ENCODE data around the gene ANKRD44.

The ANKRD44 gene

DNA sequence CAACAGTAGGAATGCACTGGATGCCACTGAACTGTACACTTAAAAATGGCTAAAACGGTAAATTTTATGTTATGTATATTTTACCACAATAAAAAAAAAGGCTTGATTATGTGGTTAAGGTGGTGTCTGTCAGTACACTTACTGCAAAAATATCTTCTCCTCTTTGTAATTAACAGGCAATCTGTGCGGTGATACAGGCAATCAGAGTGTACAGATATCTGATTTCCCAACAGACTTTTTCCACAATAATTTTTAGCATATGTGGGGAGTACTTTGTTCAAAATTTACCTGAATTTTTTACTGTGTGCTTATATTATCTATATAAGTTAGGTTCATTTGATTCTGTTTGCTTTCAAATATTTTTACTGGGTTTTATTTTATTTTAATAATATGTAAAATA is 209.1 kb downstream of the ANKRD44 start:
- DNase-seq: no peak

DNA sequence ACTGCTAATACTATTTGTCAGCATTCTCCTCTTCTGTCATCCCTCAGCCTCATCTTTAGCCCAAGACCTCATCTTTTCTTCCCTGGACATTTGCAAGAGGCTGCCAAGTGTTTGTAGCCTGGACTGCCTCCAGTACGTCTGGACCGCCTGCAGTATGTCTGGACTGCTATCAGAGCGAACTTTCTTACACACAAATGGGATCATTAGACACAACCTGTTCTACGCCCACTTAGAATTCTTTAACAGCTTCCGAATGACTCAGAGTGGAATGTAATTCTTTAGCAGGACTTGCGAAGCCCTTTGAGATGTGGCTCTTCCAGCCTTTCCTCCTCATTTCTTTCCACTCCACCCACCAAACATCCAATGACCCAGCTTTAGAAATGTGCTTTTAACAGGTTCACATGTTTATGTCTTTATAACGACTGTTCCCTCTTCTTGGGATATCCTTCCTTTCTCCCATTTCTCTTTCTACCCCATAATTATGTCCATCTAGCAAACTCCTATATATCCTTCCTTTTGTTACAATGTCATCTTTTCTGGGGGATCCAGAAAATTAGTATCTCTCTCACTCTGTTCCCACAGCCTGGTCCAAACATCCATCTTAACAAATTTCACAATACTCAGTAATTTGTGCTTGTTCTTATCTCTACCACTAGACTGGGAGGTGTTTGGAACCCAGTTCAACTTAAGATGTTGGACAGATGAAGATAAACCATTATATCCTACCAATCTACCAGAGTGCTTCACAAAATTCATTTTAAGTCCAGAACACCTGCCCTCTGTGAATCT is 212.8 kb downstream of the ANKRD44 start:
- DNase-seq: no peak

DNA sequence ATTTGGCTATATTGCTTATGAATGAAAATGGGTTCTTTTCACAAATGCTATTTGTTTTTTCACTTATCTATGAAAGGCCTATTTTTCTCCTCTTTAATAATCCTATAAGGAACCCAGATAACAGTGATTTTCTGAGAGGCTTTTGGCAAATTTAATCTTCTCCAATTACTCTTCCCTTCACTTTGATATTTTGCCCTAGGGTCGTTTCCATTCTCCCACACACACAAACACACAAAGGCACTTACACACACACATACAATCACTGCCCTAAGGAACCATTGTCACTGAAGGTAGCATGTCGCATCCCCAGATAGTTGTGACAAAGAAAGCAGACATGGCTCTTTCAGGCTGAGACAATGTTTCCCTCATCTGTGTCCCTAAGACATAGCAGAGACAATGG is 213.9 kb downstream of the ANKRD44 start:
- no peak for DNase-seq

DNA sequence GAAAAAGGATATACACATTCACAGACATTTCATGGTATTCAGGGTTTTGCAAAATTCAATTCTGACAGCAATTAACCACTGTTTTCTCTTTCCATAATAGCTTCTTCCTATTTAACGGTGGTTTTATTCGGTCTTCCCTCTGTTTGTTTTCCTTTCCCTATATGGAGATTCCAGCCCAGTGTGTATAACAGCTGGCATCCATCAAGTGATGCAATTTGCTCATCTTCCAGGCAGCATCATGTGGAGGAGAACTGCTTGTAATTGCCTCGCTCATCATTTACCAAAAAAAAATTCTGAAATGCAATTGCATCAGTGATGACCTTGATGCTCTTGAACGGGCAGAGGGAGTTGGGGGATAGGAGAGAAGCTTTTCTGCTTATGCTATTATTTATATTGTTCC is 218.1 kb downstream of the ANKRD44 start:
- DNase-seq: peak; percentile 65

DNA sequence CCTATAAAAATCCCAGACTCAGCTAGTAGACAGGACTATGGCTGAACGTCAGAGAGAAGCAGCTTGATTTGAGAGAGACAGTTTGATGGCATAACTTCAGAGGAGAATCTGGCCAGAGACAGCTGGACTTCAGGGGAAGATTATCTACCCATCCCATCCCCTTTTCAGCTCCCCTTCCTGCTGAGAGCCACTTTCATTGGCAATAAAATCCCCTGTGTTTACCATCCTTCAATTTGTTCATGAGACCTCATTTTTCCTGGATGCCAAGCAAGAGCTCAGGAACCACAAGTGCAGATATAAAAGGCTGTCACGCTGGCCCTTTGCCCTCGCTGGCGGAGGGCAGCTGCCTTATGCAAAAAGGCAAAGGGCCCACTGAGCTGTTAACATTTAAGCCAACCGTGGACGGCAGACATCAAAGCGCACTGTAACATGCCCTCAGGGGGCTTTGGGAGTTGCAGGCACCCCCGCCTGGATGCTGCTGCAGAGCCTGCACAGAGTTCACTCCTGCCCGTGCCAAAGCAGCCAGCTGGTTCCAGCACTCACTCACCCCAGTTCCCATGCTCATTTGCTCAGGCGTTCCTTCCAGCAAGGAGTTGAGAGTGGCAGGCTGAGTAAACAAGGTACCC is 219.7 kb downstream of the ANKRD44 start:
- DNase-seq: no peak

DNA sequence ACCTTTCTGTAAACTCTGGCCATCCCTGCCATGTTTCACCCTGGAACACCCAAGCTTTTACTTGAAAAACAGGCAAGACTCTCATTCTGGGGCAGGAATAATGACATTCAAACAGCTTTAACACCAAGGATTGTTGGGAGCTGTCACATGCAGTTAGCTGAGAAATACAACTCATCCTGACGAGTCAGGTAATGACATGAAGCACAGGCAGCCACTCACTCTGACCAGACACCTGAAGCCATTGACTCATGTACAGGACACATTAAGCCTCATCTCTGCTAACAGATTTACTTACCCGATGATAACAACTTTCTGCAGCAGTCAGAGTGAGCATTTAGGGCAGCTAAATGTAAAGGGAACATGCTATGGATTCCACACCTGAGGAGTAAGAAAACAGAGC is 220.9 kb downstream of the ANKRD44 start:
- DNase-seq: no peak

DNA sequence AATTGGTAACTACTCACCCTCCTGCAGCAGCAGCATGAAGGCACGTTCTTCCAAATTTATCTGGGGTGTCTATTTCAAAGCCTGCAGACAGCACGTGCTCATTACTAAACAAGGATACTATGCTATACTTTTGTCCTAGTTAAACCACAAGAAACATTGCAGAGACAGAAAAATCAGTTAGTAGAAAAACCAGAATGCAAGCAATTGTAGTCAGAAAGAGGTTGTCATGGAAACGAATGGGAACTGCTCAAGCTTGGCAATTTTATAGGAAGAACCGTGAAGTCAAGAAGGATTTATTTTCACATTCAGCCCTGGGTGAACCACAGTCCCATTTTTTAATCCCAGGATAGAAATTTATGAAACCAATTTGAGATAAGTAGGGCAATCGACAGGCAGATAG is 221.9 kb downstream of the ANKRD44 start:
- DNase-seq: no peak

DNA sequence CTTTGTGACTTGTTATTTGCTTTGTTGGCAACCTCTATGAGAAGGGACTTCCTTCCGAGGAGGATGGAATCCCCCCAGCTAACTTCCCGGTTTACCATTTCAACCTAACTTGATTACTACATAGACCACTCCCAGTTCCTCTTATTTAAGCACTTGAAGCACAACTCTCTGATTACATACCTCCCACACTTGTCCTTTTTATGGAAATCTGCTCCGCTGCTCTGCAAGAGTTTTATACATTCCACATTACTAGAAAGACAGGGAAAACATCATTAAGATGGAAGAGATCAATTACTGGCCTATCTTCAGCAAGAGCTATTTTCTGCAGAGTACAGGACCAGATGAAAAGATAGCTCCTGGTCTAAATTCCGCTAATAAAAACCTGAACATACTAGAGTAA is 224.1 kb downstream of the ANKRD44 start:
- DNase-seq: no peak

DNA sequence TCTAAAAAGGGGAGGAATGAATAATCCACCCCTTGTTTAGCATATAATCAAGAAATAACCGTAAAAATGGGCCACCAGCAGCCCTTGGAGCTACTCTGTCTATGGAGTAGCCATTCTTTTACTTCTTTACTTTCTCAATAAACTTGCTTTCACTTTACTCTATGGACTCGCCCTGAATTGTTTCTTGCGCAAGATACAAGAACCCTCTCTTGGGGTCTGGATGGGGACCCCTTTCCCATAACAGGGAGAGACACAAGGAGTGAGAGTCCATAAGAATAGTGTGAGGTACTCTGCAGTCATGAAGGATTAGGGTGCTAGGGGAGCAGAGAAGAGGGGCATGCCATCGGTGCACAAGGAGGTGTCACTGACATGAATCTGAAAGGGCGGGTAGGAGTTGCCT is 224.9 kb downstream of the ANKRD44 start:
- DNase-seq: no peak

DNA sequence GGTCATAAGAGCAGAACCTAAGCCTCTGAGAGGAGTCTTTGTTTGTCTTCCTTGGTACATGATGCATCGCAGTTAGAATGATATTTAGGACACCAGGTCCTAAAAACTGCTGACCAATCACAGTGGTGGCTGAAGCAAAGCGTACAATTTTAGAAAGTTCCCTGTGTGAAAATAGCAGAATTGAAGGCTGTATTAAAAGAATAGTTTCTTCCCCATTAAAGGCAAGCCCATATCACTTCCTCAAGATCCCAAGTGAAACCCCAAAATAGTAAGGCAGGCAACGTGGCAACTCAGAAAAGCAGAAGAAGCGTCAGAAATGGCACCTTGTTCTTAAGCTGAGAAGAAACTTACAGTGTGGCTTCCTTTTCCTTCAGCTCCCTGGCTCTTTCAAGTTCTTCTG is 229.3 kb downstream of the ANKRD44 start:
- DNase-seq: no peak

DNA sequence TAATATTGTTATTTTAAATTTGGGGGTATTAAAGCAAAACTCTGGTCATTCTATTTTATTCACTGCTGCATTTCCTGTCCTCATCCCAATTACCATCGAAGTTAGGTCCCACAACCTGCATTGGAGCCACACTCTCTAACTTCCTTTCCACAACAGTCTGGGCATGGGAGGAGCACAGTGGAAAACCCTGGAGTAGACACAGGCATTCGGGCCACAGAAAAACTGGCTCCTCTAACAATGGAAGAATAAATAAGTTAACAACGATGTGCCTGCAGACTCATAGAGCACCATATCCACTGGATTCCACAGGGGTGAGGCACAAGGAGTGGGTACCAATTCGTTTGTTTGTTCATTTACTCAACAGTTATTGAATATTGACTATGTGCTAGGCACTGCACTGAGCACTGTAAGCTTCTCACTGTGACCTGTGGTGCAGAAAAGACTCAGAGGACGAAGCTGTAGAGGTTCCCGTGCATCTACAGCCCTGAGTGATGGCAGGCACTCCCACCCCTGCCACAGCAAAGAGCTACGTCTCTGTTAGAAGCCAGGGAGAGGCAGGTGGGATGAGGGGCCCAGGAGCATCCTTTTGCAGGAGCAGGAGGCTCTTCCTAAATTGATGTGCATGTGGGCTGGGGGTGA is 229.9 kb downstream of the ANKRD44 start:
- no peak for DNase-seq

DNA sequence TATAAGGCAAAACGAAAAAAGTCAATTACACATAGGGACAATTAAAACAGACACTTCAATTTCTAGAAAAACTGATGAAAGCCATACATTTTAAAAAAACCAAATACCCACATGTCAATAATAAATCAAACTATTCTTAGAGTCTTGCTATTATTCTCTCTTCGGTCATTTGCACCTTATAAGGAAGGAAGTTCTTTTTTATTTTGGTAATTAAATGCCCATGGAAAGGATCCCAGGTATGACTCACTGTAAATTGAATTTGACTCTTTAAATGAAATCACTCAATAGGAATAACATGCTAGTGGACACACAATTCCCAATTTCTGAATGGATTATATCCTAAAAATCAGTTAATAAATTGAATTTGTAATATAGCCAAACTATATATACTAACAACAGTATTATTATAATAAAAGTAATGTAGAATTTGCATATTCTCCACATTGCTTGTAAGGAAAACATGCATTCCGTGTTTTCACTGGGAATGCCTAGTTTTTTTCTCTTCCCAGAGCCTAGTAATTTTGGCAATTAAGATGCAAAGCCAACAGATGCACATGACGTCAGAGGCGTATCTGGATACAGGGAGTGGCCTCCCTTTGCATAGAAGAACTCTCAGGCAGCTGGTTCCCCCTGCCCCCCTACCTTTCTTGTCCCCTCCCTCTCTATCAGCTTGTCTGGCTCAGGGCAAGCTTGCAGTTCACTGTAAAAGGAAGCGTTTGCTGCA is 230.6 kb downstream of the ANKRD44 start:
- DNase-seq: peak; percentile 69

DNA sequence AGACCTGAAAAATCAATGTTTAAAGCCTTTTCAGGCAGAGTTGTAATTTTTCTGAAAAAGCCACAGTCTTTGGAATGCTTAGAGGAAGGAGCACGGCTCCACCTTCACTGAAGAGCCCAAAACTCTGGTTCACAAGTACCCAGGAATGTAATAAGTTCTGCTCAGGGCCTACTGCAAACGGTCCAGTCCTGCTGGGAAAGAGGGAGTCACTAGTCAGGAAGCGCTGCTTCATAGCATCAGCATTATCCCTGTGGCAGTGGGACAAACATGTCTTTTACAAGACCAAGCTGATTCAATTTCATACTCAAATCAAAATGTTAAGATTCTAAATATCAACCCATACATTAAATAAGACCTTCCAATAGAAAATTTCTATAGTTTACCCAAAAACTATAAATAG is 231.2 kb downstream of the ANKRD44 start:
- DNase-seq: no peak

DNA sequence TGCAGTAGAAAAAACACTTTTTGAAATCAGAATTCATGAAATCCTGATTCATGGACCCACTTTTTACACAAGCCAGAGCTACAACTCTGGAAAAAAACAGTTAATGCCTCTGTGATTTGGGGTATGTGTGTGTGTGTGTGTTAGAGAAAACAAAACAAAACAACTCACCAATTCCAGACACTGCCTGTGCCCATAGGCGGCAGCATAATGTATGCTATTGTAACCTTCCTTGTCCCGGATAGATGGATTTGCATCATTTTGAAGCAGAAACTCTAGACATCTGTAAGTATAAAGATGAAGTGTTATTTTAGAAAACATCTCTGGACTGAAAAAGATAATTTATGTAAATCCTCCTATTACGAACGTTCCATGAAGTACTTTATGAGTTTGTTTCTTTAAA is 232.0 kb downstream of the ANKRD44 start:
- no peak for DNase-seq

DNA sequence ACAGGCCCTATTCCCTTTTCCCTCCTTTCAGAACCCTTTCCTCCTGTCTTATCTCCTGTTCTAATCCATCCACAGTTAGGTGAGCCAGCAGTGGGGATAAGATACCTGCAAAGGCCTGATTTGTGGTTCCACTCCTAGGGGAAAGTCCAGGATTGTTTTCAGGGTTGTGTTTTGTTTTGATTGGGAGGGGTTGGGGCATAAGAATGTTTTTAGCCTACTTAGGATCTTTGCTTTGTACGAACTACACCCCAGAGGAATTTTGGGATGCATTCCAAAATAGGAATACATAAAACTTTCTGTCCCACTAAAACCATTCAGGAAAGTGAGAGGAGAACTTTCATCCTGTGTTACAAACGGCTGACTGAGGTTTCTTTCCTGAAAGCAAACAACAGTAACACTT is 233.2 kb downstream of the ANKRD44 start:
- no peak for DNase-seq

DNA sequence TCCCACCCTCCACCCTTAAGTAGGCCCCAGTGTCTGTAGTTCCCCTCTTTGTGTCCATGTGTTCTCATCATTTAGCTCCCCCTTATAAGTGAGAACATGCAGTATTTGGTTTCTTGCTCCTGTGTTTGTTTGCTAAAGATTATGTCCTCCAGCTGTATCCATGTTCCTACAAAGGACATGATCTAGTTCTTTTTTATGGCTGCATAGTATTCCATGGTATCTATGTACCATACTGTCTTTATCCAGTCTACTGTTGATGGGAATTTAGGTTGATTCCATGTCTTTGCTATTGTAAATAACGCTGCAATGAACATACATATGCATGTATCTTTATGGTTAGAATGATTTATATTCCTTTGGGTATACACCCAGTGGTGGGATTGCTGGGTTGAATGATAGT is 233.9 kb downstream of the ANKRD44 start:
- no peak for DNase-seq

DNA sequence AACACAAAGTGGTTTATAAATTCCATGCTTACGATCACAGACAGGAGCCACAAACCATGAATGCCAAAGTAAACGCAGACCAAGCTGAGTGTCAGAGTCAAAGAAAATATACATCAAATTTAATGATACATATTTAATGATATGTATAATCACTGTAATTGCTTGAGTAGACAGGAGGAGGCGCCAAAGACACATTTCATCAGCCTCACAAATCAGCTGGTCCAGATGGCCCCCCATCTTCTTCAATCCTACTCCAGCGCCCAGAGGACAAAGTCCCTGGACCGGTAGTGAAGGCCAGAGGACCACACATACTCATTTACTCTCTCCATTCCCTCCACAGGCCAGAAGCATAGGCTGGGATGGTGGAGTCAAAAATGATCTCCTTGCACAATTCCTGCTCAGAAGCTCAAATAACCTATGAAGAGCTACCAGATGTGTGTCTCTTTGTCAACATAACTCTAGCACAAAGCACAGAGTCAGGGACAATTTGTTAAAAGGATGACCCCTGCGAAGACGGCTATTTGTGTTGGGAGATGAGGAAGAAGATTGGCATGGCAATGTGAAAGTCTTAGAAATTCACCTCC is 234.7 kb downstream of the ANKRD44 start:
- no peak for DNase-seq

DNA sequence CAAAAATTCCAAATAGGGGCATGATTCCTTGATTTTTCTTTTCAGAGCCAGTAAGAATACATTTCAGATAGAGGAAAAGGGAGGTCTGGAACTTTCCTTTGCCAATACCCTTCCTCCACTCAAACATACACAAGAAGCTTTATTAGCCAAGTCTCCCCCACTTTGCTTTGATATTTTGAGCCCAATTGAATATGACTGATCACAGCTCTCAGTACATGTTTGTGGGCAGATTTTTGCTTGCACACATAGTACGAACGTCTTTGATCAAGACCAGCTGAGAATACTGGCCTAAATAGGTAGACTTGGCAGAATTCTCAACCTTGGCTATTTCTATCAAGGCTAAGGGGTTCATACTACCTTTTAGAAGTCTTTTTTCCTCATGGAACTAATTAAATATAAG is 235.3 kb downstream of the ANKRD44 start:
- DNase-seq: no peak

DNA sequence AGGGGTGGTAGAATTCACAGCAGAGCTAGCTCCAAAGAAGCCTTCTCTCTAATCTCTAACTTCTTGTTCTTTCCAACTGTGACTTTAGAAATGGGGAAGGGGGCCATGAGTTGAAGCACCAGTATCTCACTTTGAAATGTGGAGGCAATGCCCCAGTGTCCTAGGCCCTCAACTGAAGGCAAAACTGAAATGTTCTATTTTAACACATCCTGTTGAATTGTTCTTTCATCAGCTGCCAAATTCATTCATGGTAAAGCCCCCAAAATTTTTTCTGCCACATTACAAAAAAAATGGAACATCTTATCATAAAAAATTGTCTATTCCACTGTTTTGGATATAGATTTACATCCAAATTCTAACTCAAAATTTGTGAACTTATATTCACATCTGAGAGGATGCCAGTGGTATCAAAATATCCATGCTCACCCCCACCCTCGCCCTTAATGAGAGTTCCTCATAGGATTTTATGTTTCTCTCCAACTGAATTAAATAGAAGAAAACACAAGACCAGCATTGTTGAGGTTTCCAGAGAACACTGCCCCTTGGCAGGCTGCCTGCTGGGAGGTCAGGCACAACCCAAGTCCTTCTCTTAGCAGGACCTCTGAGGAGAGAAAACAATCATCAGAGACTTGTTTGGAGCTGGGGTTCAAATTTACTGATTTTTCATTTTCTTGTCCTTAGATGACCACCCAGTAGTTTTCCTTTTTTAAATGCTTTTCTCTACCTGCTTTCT is 236.7 kb downstream of the ANKRD44 start:
- no peak for DNase-seq

DNA sequence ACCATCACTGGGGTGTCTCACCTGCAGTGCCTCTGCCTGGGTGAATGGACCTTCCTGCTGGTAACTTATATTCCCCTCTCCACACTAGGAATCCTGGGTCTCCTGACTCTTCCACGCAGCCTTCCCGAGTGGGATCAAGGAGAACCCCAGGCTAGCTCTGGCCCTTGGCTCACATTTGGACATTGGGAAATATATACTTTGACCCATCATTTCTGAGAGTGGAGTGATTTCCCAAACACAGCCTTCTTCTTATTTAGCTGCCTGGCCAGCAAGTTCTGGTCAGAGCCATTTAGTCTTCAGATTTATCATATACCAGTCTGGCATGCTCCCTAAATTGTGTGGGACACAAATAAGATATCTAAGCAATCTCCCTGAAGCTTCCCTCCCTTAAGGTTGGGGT is 237.3 kb downstream of the ANKRD44 start:
- no peak for DNase-seq

DNA sequence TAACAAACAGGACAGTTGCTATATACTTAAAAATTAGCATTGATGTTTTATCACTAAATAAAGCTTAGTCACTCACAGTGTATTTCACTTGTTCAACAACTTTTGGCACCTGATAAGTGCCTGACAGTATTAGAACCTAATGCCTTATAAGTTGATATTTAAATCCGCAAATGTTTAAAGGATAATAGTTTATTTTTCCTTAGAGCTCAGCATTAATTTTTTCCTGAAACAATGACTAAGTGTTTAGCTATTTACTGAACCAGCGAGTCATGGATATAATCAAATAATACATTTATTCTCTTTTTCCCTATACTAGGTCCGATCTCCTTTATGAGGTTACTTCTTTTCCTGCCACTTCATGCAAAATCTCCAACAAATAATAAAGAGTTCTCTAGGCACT is 238.0 kb downstream of the ANKRD44 start:
- DNase-seq: no peak

DNA sequence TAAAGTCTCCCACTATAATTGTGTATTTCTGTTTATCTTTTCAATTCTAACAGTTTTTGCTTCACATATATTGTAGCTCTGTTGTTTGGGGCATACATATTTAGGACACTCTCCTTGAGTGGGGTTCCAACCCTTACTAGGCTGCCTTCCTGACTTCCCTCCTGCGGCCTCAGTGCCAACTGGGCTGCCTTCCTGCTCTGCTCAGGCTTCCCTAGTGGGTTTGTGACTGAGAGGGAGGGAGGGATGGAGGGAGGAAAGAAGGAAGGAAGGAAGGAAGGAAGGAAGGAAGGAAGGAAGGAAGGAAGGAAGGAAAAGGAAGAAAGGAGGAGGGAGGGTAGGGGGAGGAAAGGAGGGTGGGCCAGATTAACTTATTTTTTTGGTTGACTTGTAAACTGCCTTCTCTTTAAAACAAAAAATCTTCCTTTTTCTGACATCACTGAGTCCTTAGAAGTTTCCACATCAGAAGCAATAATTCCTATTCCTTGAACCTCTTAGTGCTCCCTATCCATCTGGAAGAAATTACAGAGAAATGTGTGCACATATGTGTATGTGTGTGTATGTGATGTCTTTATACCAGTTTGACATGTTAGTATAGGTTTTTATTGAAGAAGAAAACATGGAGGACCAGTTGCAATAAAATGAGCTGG is 238.7 kb downstream of the ANKRD44 start:
- no peak for DNase-seq
